GM21423 (cell line): ENCODE data around the gene KCNAB2.

ENCODE experiments used
- ATAC-seq: cut with Tn5 transposase; IDR thresholded peaks from one replicate; pipeline ENCODE4 v1.9.1; 2021; ENCODE audit warnings: mild to moderate bottlenecking, moderate library complexity; ENCODE audit not compliant: unreplicated experiment

The KCNAB2 gene

DNA sequence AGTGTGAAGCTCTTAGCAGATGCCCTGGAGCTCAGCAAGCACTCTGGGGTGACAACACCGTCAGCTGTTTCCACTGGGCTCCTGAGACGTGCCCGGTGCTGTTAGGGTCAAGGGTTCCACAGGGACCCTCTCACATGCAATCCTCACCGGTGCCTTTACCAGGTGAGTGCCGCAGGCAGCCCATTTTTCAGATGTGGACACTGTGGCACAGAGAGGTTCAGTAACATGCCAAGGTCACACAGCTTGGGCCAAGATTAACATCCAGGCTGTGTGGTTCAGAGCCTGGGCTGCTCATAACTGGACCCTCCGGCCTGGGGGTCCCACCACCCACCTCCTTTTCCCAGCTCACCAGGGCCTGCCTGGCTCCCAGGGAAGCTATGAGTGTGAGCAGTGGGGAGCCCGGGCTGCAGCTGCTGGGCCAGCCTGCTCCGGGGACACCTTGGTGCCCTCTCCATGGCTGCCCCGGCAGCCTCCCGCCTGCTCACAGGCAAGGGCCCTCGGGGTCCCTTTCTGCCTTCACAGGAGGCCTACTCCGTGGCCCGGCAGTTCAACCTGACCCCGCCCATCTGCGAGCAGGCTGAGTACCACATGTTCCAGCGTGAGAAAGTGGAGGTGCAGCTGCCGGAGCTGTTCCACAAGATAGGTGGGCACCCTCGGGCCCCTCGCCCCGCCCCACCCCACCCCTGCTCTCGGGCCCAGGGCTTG lies 49.3 kb downstream of the KCNAB2 start:
- no peak for ATAC-seq

DNA sequence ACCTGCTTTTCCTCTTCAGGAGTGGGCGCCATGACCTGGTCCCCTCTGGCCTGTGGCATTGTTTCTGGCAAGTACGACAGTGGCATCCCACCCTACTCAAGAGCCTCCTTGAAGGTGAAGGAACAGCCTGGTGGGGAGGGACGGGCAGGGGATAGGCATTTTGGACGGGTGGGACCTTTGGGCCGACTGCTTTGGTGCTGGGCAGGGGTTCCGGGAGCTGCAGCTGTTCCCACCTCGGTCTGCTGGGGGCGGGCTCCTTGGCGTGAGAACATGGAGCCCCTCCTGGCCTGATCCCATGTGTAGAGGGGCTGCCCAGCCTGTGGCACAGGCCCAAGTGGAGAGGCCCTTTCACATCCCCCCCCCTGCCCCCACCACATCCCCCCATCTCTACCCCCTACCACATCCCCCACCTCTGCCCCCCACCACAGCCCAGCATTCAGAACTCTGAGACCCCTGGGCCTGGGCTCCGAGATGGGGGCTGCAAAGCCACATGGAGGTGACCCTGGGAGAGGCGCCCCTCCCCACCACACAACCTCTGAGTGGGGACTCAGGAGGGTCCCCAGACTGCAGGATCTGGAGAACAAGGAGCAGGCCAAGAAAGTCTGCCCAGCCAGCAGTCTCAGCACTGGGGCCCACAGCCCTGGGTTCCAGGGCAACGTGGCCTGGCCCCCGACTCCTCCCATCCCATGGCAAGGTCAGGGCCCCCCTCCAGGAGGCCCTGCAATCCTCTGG lies 50.0 kb downstream of the KCNAB2 start:
- ATAC-seq, result no peak

DNA sequence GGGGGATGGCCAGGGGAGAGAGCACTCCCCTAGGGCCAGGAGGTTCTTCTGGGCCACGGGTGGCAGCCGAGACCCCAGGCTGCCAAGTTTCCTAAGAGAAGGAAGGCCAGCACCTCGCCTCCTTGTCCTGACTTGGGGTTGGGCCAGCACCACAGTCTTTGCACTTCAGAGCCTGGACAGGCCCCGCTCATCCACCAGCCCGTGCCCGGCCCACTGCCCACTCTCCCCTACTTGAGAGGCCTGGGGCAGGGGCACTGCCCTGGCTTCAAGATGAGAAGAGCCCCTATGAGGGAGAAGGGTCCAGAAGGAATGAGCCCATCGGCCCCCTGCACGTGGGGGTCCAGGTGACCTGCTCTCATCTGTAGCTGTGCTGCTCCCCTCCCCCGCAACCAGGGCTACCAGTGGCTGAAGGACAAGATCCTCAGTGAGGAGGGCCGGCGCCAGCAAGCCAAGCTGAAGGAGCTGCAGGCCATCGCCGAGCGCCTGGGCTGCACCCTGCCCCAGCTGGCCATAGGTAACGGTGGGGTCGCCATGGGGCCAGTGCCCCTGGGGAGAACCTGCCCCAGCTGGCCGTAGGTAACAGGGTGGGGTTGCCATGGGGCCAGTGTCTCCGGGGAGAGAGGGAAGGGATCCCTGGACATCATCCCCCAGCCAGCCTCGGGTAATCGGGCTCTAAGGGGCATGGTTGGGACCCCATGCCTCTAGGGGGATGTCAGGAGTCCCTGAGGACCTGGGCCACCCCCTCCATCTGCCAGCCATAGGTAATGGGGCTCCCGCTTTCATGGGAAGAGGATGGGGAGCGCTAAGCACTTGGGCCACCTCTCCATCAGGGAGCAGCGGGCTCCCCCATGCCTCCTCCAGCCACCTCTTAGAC lies 50.8 kb downstream of the KCNAB2 start:
- ATAC-seq, result no peak

DNA sequence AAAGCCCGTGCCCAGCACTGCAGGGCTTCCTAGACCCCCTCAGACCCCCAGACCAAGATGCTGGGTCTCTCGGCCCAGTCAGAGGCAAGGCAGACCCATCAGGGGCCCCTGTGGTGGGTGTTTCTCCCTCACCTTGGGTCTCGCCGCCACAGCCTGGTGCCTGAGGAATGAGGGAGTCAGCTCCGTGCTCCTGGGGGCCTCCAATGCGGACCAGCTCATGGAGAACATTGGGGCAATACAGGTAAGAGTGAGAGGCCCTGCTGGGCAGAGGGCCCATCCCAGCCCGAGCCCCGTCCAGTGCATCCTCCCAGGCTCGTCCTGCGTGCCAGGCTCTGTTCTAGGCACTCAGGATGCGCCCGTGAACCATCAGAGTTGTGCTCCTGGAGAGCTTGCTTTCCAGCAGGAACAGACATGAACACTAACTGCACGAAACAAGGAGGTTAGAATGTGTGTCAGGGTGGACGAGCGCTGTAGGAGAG lies 51.5 kb downstream of the KCNAB2 start:
- no peak for ATAC-seq

DNA sequence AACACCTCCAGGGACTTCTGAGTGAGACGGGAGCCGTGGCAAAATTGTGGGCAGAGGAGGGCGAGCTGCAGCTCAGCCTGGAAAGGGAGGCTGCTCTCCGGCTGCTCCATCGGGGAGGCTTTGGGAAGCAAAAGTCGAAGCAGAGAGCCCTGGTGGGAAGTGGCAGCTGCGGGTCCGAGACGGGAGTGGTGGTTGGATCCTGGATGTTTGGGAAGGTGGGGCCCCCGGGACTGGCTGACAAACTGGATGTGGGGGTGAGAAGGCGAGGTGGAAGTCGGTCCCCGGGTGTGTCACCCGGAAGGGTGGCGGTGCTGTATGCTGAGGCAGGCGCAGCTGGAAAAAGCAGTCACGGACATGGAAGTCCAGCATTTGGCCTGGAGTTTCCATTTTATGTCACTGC lies 52.1 kb downstream of the KCNAB2 start:
- no peak for ATAC-seq

DNA sequence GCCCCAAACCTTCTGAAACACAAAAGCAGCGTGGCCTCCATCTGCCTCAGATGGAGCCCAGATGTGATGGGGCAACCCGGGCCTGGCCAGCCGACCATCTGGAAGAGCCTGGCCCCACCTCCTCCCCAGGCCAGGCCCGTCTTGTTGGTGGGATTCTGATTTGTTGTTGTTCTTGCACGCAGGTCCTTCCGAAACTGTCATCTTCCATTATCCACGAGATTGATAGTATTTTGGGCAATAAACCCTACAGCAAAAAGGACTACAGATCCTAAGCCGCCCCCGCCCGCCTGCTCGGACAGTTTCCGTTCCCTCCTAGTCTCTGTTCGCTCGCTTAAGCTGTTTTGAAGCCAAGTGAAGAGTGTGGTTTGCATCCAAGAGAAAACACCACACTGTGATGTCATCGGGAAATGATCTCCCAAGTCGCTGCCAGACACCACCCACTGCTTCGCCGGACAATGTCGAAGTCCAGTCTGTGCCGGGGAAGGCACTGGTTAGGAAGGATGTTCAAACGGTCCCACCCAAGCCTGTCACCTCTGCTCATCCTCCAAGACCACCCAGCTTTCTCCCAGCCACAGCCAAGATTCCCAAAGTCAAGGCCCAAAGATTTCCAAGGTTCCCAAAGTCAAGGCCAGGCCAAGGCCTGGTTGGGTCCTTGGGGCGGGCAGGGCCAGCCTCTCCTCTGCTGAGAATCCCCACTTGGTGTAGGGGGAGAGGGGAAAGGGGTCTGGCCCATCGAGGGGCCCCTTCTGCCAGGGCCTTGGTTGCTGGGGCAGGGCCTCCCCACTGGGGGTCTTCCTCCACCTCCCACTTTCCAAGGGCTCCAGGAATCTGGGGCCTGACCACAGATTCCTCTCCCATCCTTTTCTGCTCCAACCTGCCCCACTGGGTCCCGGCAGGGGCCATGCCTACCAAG lies 52.9 kb downstream of the KCNAB2 start:
- no peak for ATAC-seq

DNA sequence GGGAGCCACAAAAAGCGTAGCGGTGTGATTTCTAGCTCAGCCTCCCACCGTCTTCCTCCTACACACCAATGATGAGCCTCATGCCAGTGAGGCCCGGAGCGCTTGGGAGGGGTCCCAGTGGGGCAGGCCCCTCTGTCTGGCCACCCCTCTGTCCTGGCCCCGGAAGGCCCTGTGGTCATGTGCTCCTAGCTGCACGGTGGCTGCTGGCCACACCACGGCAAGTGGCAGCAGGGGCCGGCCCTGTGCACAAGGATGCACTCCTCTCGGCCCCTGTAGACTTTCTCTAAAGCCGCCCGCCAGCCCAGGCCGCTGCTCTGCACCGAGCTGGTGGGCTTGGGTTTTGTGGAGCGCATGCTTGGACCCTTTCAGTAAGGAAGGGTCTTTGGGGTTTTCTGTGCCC lies 53.6 kb downstream of the KCNAB2 start:
- no peak for ATAC-seq

DNA sequence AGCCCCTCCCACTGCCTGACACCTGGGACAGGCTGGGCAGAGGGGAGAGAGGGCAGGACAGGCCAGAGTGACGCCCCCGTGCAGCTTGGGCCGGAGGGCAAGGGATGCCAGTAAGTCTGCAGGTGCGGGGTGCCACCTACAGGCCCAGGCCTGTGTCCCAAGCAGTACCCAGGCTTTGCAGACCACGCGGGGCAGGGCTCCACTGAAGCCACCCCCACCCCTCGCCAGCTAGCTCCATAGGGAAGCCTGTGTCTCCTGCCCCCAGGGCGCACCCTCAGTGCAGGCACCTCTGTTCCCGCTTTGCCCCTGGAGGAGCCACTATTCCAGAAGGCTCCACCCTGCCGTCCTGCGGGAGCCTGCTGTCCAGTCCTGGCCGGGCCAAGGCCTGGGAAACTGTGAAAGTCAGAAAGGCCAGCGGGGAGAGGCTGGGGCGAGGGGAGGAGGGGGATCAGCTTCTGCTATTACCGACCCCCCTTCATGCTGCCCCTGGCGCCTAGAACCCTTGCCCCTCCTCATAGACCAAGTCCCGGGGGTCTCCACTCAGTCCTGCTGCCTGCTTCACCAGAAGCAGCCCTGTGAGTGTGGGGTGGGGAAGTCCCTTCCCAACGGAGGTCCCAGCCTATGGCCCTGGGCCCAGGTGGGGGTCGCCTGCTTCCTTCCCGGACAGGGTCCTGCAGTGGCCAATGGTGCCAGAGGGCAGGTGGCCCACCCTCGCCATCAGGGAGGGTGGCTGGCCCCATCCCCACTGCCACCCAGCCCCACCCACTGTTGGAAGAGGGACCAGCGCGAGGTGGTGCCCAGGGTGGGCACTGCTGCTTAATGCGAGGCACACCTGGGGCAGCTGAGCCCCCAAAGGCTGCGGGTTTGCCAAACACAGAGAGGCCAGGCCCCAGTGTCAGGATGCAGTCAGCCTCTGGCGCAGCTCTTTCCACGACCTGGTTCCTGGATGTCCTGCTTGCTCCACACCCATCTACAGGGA lies 54.4 kb downstream of the KCNAB2 start:
- no peak for ATAC-seq

DNA sequence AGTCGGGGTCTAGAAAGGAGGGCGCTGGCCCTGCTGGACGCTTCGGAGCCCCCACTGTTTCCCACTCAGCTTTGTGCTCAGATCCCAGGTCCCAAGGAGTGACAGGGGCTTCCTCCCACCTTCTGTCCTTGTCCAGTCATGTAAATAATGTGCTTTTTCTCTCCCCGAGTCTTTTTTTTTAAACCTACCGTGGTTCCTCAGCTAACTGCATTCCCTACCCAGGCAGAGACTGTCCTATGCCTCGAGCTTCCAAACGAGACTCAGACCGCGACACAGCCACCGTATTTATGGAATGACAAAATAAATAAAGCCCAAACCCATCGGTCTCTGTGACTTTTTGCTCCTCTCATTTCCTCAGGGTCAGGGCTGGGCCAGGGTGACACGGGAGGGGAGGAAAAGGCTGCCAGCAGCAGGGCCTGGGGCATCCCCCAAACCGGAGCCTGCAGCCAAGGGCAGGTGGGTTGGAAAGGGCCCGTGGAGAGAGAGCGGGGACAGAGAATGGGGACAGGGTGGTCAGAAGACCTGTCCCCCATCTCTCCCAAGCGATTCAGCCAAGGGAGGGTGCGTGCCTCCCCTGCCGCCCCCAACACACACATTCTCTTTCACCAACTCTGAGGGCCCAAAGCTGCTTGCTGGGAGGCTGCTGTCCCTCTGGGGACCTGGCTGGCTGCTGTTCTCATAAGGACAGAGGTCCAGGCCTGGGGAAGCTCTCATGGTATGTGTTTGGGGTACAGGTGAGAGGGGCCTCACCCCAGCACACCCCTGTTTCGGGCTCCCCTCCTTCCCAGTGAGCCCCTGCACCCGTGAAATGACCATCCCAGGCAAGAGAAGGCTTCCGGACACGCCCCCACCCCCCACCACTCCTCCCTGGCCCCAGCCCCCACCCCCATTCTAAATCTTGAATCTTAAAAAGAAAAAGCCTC lies 55.4 kb downstream of the KCNAB2 start:
- no peak for ATAC-seq

DNA sequence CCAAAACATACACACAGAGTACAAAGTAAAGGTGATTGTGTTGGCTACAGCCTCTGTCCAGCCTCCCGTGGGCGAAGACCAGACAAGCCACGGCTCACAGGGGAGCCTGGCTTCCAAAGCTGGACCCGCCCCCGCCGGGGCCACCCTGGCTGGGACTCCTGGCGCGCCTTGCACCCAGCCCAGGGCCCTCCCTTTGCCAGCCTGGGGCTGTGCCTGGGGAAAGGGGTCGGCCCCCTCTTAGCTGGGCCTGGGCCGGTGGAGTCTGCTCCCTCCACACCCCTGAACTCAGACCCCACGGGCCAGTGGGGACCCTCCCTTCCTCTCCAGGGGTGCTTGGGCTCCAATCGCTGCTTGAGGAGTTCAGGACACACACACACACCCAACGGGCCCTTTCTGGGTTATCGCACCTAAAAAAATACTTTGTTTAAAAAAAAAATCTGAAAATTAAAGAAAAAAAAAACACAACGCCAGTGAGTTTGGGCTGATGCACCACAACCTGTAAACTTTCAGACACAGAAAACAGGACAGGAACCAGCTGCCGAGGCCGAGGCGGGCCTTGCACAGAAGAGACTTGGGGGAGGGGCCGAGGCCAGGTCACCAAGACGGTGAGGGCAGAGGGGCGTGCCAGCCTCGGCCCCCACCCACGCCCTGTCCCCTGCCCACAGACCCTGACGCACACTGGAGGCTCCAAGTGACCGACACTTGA lies 56.3 kb downstream of the KCNAB2 start:
- no peak for ATAC-seq

DNA sequence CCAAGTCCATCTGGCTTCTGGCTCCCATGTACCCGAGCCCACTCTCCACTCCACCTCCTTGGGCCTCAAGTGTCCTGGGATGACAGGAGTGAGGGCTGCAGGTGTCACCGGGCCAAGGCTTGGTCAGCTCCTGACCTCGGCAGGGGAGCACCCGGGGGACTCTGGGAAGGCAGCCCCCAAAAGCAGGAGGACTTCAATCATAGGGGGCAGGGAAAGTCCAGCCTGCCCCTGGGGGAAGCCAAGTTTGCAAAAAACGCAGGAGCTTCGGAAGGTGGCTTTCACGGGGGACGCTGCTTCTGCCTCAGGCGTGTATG lies 56.8 kb downstream of the KCNAB2 start:
- no peak for ATAC-seq

DNA sequence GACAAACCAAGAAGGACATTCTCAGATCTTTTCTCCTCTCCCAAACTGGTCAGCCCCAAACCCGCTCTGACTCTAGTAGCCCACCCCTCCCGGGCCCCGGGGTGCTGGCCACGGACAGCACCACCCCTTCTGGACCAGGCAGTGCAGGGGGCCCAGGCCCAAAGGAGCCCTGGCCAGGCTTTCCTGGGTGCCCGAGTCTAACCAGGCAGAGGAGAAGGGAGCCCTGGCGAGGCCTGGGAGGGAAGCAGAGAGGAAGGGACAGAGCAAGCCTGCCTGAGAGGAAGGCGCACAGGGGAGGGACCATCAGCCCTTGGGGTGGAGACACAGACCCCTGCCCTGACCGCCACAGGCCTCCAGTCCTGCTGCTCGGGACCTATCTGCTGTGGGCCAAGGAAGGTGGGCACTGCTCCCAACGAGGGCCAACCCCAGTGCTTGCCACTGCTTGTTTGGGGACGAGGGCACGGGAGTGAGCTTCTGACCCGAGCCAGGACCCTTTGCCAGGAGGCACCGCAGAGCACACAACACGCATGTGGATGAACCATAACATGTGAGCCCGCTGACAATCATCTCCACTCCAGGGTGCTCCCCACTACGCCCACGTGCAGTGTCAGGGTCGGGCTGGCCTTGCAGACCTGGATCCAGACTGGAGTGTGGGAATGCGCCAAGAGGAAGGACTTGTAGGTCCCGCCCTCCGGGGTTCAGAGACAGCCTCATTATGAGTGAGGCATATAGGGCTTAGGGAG lies 57.6 kb downstream of the KCNAB2 start:
- ATAC-seq, result no peak

DNA sequence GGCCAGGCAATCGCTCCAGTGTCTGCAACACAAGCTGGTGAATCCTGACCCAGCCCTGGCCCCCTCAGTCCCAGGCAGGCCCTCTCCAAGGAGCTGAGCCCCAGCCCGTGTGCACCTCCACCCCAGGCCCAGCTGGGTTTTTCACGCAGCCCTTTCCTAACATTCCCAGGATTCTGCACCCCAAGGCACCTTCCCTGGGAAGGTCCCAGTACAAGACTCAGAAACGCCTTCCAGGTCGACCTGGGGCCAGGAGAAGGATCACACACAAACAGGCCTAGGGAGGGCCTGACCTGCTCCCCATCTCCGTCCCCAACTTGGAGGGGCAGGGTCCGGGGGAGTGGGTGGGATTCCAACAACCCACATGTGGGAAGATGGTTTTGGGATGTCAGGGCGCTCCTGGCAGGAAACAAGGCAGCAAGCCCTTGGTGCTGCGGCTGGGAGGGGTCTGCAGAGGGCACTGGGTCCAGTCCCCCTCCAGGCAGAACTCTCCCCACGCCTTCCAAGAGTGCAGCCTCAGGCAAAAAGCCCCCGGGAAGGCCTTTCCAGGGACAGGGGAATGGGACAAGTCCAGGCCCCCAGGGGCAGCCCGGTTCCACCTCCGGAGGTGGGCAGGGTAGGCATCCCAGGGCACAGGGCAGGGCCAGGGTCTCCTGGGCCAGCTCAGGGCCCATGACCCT lies 58.3 kb downstream of the KCNAB2 start:
- no peak for ATAC-seq

DNA sequence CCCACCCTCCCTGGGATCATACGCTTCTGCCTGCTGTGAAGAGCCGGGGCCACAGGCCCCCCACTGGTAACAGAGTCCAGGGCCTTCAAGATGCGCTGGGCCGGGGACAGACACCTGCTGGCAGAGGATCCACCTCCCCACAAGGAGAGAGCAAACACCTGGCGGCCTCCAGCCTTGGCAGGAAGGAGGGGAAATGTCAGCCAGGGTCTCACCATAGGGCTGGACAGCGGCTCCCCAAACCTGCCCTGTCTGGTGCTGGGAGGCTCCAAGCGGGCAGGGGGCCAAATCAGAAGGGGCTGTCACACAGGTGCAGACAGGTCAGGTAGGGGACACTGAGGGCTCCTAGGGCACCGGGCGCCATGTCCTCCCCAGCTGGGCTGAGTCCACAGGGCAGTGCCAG lies 58.9 kb downstream of the KCNAB2 start:
- no peak for ATAC-seq

DNA sequence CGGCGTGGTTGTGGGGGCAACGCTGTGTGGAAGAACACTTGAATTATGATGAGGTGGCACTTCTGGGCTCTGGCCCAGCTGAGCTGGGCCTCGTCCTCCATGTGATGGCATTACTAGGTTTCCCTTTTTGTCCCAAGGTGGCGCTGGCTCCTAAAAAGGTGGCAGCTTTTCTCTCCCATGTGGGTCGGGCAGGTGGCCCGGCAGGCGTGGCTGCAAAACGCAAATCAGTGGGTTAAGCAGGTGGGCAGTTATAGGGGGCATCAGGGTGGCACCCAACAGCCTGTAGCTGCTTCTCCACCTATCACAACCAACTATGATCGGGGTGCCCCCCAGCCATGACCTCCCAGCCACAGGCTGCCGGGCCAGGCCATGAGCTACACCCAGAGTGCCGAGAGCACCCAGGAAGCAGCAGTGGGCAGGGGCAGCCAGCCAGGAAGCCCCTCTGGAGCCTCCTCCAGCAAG lies 59.6 kb downstream of the KCNAB2 start:
- no peak for ATAC-seq

DNA sequence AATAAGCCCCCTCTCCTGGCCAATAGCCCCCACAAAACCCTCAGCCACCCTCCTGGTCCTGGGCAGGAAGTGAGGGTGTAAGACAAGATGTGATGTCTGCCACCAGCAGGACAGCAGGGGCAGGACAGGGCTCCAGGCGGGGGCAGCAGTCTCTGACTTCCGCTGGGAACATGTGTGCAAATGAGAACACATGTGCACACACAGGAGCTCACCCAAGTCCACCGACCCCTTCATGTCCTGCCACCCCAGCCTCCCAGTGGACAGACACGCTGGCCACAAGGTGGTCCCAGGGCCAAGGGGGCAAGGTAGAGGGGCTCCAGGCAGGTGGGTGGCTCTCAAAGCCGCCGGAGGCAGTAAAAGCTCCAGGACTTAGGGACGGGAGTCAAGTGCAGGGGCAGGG lies 60.1 kb downstream of the KCNAB2 start:
- ATAC-seq, result no peak
